ENCODE results near the gene MMAA.
"Not testable (repeated sequence)": the region's sequence is repeated elsewhere in the genome, so short reads cannot be mapped to it uniquely, and the experiment has no call there.

The MMAA gene

GRCh38 chr4:145618210-145618931 is 814 bp upstream of the MMAA start:
- Mint-ChIP-seq H3K36me3 (ENCODE audit: low read depth) (peaks cover 36% of the 10 kb centered on the region), H3K27me3 (peaks cover 3% of the 10 kb centered on the region), H3K9me3 (peaks cover 3% of the 10 kb centered on the region), H3K4me1 (ENCODE audit: low read depth) (peaks cover 58% of the 10 kb centered on the region), H3K27ac (peak overlapping the region; percentile 98), H3K4me3 (peak overlapping the region; percentile 94)
- DNase-seq = peak; percentile 50

GRCh38 chr4:145619639-145619996 is 433 bp downstream of the MMAA start:
- peaks cover under 1% of the 10 kb centered on the region for H3K27me3 Mint-ChIP-seq
- peak overlapping the region; percentile 94 for H3K4me3 Mint-ChIP-seq
- H3K9me3 Mint-ChIP-seq = peaks cover 3% of the 10 kb centered on the region
- peaks cover 44% of the 10 kb centered on the region for H3K36me3 Mint-ChIP-seq (ENCODE audit: low read depth)
- DNase-seq = no peak
- peaks cover 58% of the 10 kb centered on the region for H3K4me1 Mint-ChIP-seq (ENCODE audit: low read depth)
- H3K27ac Mint-ChIP-seq = peak overlapping the region; percentile 98

DNA sequence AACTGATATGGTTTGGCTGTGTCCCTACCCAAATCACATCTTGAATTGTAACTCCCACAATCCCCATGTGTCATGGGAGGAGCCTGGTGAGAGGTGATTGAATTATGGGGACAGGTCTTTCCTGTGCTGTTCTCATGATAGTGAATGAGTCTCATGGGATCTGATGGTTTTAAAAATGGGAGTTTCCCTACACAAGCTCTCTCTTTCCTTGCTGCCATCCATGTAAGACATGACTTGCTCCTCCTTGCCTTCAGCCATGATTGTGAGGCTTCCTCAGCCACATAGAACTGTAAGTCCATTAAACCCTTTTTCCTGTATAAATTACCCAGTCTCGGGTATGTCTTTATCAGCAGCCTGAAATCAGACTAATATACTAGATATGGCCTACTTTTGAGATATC is 2.9 kb downstream of the MMAA start:
- DNase-seq, H3K9me3 Mint-ChIP-seq, H3K4me3 Mint-ChIP-seq, H3K27me3 Mint-ChIP-seq: not testable (repeated sequence)
- Mint-ChIP-seq H3K27ac (peak overlapping the region; percentile 20), H3K36me3 (ENCODE audit: low read depth) (peaks cover 62% of the 10 kb centered on the region), H3K4me1 (ENCODE audit: low read depth) (peaks cover 61% of the 10 kb centered on the region)

DNA sequence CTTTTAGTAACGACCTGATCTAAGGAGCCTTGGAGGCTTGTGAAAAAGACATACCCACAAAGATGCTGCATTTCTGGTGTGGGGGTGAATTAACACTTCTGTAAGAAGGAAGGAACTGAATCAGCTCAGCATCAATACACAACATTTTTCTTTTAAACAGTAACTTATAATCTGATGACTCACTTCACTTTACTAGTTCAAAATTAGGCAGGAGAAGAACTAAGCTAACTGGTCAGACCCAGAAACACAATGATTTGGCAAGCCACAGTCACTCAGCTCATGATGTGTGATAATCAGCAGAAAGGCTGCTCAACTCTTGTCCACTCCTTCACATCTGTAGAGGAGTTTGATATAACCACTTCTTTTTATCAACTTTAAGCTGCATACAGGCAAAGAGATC is 4.6 kb downstream of the MMAA start:
- Mint-ChIP-seq H3K36me3 (ENCODE audit: low read depth) (peaks cover 58% of the 10 kb centered on the region), H3K9me3 (peaks cover 3% of the 10 kb centered on the region), H3K27ac (peak overlapping the region; percentile 86), H3K27me3 (no peaks in the 10 kb centered on the region), H3K4me3 (no peak overlapping the region), H3K4me1 (ENCODE audit: low read depth) (peaks cover 53% of the 10 kb centered on the region)
- DNase-seq = no peak

DNA sequence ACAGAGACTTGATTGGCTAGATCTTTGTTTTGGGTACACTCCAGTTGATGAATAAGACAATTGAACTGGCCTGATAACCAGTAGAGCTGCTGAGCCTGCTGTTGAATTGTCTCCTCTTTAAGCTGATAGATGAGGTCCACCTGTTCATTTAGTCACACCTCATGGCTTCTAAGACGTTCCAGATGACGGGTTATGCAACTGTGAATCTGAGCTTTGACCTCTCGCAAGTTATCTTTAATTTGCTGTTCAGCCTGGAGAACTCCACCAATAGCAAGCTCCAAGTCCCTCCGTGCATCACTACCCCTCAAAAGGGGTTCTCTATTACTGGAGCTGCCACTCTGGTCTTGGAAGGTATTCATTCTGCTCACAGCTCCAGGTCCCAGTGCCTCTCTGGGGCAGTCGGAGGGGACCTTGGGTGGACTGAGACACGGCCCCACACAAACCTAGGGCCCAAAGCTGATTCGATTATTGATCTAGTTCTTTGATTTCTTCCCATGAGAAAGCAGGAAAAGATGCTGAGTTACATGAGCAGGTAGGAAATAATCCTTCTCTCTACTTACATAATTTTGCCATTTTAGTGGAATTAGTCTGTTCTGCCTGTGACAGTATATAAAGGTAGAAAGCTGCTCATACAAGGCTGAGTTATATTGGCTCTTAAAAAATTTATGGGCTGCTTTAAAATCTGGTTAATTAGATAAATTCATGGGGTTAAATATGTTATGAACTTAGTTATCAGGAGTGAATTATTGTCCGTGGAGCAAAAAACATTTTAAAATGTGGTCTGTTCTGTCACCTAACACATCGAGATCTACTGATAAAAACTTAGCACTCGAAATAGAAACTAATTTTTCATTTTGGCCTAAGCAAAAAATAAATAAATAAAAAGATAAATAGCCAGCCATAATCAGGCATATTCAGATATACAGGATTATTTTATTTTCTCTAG is 6.8 kb downstream of the MMAA start:
- Mint-ChIP-seq H3K27me3 (no peaks in the 10 kb centered on the region), H3K27ac (no peak overlapping the region), H3K36me3 (ENCODE audit: low read depth) (peaks cover 61% of the 10 kb centered on the region), H3K4me1 (ENCODE audit: low read depth) (peaks cover 46% of the 10 kb centered on the region), H3K9me3 (peaks cover 6% of the 10 kb centered on the region), H3K4me3 (no peak overlapping the region)
- DNase-seq = no peak

GRCh38 chr4:145626623-145626982 is 7.4 kb downstream of the MMAA start:
- Mint-ChIP-seq H3K36me3 (ENCODE audit: low read depth) (peaks cover 56% of the 10 kb centered on the region), H3K4me1 (ENCODE audit: low read depth) (peaks cover 42% of the 10 kb centered on the region), H3K27ac (no peak overlapping the region), H3K9me3 (peaks cover 6% of the 10 kb centered on the region), H3K4me3 (no peak overlapping the region), H3K27me3 (no peaks in the 10 kb centered on the region)
- no peak for DNase-seq

GRCh38 chr4:145635117-145635516 is 15.9 kb downstream of the MMAA start:
- no peaks in the 10 kb centered on the region for H3K27me3 Mint-ChIP-seq
- H3K36me3 Mint-ChIP-seq (ENCODE audit: low read depth) = peaks cover 43% of the 10 kb centered on the region

DNA sequence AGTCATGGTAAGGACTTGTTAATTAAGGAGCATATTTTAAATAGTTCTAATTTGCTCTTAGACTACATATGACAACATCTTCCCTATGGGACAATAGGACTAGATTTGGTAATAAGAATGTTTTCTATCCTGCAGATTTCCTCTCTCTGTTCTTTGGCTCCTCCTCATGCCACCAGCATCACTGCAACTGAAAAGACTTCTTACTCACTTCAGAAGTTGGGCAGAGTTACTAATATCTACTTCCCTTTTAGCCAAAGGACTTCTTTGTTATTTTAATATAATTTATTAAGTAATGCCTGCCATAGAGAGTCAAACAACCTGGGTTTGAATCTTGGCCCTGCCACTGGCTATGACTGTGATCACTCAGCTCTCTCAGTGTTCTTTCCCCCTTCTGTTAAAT is 16.4 kb downstream of the MMAA start:
- H3K27me3 Mint-ChIP-seq = no peaks in the 10 kb centered on the region
- no peak overlapping the region for H3K27ac Mint-ChIP-seq
- no peak for DNase-seq
- peaks cover 25% of the 10 kb centered on the region for H3K4me1 Mint-ChIP-seq (ENCODE audit: low read depth)
- peaks cover 45% of the 10 kb centered on the region for H3K36me3 Mint-ChIP-seq (ENCODE audit: low read depth)
- H3K4me3 Mint-ChIP-seq = no peak overlapping the region
- peaks cover 3% of the 10 kb centered on the region for H3K9me3 Mint-ChIP-seq

More at GRCh38 chr4:145635117-145635516, 15.9 kb downstream of the MMAA start:
- DNase-seq = no peak
- H3K9me3 Mint-ChIP-seq = peaks cover 3% of the 10 kb centered on the region
- no peak overlapping the region for H3K4me3 Mint-ChIP-seq
- H3K4me1 Mint-ChIP-seq (ENCODE audit: low read depth) = peaks cover 25% of the 10 kb centered on the region
- H3K27ac Mint-ChIP-seq = no peak overlapping the region

GRCh38 chr4:145639186-145639698 is 20.1 kb downstream of the MMAA start:
- no peak for DNase-seq
- no peaks in the 10 kb centered on the region for H3K9me3 Mint-ChIP-seq
- no peak overlapping the region for H3K27ac Mint-ChIP-seq
- H3K36me3 Mint-ChIP-seq (ENCODE audit: low read depth) = peaks cover 62% of the 10 kb centered on the region
- no peak overlapping the region for H3K4me3 Mint-ChIP-seq
- H3K4me1 Mint-ChIP-seq (ENCODE audit: low read depth) = peaks cover 15% of the 10 kb centered on the region
- H3K27me3 Mint-ChIP-seq = no peaks in the 10 kb centered on the region

GRCh38 chr4:145640236-145640635 is 21.1 kb downstream of the MMAA start:
- DNase-seq; H3K4me1 Mint-ChIP-seq (ENCODE audit: low read depth); H3K4me3 Mint-ChIP-seq; H3K9me3 Mint-ChIP-seq; H3K27me3 Mint-ChIP-seq; H3K27ac Mint-ChIP-seq: not testable (repeated sequence)
- H3K36me3 Mint-ChIP-seq (ENCODE audit: low read depth) = peaks cover 63% of the 10 kb centered on the region

DNA sequence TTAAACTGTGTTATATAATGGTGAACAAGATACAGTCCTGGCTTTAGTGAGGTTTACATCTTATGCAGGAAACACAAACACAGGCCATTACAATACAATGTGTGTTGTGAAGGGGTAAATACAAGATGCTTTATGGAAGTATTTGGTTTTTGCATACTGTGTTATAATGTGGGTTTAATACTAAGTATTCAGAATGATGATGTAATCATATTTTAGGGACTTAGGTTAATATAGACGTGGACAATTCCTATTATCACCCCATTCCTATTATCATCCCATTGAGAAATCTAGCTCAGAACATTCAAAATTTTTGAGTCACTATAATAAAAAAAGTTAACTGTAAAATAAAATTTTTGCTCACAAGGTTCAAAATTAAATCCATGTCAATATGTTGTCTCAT is 24.1 kb downstream of the MMAA start:
- no peak overlapping the region for H3K4me3 Mint-ChIP-seq
- H3K27ac Mint-ChIP-seq = no peak overlapping the region
- no peaks in the 10 kb centered on the region for H3K27me3 Mint-ChIP-seq
- DNase-seq = no peak
- no peaks in the 10 kb centered on the region for H3K4me1 Mint-ChIP-seq (ENCODE audit: low read depth)
- H3K9me3 Mint-ChIP-seq = no peaks in the 10 kb centered on the region
- H3K36me3 Mint-ChIP-seq (ENCODE audit: low read depth) = peaks cover 86% of the 10 kb centered on the region

DNA sequence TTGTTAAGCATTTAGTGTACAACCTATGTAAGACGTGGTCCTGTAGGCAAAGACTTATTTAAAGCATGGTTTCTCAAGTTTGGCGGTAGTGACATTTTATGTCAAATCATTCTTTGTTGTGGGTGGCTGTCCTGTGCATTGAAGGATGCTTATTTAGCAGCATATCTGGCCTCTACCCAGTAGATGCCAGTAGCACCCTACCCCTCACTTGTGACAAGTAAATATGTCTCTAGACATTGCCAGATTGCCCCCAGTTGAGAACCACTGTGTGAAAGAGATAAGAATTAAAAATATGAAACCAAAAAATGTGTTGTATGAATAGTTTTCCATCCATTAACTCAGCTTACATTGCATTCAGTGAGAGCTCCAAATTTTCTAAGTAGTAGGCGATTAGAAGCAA is 25.5 kb downstream of the MMAA start:
- no peak overlapping the region for H3K4me3 Mint-ChIP-seq
- no peaks in the 10 kb centered on the region for H3K4me1 Mint-ChIP-seq (ENCODE audit: low read depth)
- no peak overlapping the region for H3K27ac Mint-ChIP-seq
- H3K27me3 Mint-ChIP-seq = no peaks in the 10 kb centered on the region
- no peaks in the 10 kb centered on the region for H3K9me3 Mint-ChIP-seq
- peaks cover 74% of the 10 kb centered on the region for H3K36me3 Mint-ChIP-seq (ENCODE audit: low read depth)
- no peak for DNase-seq

GRCh38 chr4:145656156-145656555 is 37.0 kb downstream of the MMAA start:
- H3K36me3 Mint-ChIP-seq (ENCODE audit: low read depth) = peaks cover 76% of the 10 kb centered on the region
- DNase-seq = no peak
- H3K4me3 Mint-ChIP-seq = no peak overlapping the region
- no peaks in the 10 kb centered on the region for H3K4me1 Mint-ChIP-seq (ENCODE audit: low read depth)
- no peak overlapping the region for H3K27ac Mint-ChIP-seq
- H3K27me3 Mint-ChIP-seq = no peaks in the 10 kb centered on the region
- peaks cover 25% of the 10 kb centered on the region for H3K9me3 Mint-ChIP-seq

DNA sequence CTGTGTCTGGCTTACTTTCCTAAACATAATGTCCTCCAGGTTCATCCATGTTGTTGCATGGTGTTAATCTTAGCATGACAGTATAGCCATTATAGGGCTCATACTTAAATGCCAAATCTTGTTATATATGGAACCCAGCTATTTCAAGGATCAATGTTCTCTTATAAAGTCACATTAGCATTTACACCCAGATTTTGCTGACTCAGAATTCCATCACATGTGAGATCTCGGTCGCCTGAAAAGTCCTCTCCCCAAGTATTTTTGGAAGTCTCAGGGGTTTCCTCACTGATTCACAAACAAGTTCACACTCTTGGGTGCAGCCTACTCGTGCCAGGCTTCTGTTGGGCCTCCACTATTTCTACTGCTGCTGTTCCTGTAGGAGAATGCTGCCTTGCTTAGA is 40.9 kb downstream of the MMAA start:
- Mint-ChIP-seq H3K4me1 (ENCODE audit: low read depth) (no peaks in the 10 kb centered on the region), H3K36me3 (ENCODE audit: low read depth) (peaks cover 70% of the 10 kb centered on the region), H3K27ac (no peak overlapping the region), H3K27me3 (no peaks in the 10 kb centered on the region), H3K9me3 (peaks cover 45% of the 10 kb centered on the region), H3K4me3 (no peak overlapping the region)
- DNase-seq = no peak

- no peak overlapping the region for H3K4me3 Mint-ChIP-seq
- DNase-seq = no peak
- H3K4me1 Mint-ChIP-seq (ENCODE audit: low read depth) = peaks cover 2% of the 10 kb centered on the region
- H3K9me3 Mint-ChIP-seq = peaks cover 50% of the 10 kb centered on the region
- no peaks in the 10 kb centered on the region for H3K27me3 Mint-ChIP-seq
- H3K36me3 Mint-ChIP-seq (ENCODE audit: low read depth) = peaks cover 42% of the 10 kb centered on the region
- no peak overlapping the region for H3K27ac Mint-ChIP-seq
Measured at GRCh38 chr4:145663194-145663593, 44.0 kb downstream of the MMAA start.

All from activated T-cell treated with anti-CD3 and anti-CD28 coated beads, Interleukin-2, amount 50 U/mL, for 24 hours (primary cell).